Raji (cell line): ENCODE measurements around the gene RASGEF1B.

ENCODE experiments used
- POLR2A ChIP-seq: IDR thresholded peaks from 2 replicates; pipeline ENCODE4 v1.6.1; 2011; ENCODE audit warnings: low read depth, low read length, control low read depth; ENCODE audit not compliant: insufficient read depth

RASGEF1B gene

DNA sequence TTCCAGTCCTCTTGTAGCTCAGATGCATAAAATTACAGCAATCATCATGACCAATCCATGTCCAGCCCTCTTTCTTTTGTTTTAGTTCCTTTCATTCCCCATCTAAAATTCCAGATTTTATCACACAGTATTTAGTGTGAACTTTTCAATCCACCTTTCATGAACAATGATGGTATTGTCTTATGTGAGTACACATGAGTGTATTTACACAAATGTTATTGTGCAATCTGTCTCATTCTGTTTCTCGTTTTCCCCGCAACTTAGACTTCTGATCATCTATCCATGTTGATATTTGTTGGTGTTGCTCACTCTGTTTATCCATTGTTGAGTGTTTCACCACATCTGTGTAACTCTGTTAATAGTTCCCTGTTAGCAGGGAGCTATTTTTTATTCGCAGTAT lies 9.4 kb upstream of the RASGEF1B start:
- TF ChIP-seq POLR2A: no peak

DNA sequence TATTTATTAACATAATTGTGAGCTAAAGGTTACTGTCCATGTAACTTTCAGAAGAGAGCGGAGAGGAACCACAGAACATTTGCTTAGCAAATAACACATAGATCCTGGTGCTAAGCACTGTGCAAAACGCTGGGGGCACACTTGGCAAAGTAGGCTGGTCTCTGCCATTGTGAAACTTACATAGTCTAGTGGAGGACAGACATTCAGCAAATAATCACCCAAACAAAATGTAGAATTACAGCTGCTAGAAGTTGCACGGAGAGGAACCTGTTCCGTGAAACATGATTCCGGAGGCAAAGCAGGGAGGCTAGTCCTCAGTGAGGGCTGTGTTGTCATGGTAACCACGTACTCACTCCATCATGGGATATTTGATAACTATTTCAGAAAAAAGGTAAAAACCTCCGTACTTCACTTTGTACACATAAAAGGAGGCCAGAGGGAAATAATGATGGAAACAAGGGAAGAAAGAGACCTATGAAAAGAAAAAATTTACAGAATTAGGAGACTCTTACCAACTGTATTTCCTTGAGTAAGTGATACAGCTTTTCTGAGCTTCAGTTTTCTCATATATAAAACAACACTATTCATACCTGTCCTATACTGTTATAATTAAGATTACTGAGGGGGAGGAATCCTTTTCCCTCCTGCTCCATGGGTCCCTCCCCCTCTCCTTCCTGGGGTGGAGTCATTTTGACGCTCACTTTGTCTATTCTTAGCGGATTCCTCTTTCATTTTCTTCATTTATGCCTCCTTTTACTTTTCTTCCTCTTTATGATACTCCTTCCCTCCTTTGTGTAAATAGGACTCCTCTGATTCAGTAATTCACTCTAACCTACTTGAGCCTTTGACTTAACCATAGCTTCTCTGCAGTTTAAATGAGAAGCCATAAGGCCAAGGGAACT lies 825 bp upstream of the RASGEF1B start:
- TF ChIP-seq POLR2A: no peak

DNA sequence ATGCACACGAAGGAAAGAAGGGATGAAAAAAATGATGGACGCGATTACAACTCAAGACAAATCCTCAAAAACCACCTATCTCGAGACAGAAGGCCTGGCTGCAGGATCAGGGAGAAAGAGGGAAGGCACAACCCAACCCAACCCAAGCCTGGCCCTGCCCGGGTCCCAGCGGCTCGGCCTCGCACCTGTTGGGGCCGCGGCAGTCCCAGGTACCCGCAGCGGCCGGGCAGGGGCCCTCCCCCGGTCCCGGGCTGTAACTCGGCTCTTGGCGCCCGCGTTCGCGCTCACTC lies 464 bp downstream of the RASGEF1B start:
- no peak for TF ChIP-seq POLR2A

DNA sequence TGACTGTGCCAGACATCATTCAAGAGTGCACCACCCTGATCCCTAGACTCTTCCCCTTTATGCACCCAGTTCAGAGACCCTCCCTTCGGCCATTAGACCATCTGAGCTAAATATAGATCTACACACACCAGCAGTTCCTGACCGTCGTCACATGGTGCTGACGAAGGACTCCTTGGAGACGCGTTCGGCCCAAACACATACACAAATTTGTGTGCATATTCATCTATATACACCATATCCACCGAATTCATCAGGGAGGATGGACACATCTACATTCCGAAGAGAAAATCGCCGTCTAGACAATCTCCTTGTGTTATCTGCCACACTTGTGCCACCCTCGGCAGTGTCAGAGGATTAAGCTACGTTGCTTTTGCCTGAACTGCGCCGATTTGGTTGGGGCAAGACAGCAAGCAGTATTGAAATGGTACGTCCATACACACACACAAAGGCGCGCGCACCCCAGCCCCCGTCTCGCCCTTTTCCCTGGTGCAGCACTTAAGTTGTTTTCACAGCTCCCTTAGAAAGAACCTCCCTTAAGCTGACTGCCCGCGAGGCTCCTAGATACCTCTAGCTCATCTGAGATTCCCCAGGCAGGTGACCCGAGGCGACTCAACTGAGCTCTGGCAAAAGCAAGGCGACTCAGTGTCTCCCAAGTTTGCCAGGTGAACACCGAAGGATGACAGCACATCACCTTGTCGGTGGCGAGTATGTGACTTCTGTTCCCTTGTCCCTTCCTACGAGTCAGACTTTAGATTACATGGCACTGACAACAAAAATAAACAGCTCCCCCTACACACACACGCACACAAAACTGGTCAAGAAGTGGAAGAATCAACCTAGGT lies 1.0 kb downstream of the RASGEF1B start:
- no peak for TF ChIP-seq POLR2A

DNA sequence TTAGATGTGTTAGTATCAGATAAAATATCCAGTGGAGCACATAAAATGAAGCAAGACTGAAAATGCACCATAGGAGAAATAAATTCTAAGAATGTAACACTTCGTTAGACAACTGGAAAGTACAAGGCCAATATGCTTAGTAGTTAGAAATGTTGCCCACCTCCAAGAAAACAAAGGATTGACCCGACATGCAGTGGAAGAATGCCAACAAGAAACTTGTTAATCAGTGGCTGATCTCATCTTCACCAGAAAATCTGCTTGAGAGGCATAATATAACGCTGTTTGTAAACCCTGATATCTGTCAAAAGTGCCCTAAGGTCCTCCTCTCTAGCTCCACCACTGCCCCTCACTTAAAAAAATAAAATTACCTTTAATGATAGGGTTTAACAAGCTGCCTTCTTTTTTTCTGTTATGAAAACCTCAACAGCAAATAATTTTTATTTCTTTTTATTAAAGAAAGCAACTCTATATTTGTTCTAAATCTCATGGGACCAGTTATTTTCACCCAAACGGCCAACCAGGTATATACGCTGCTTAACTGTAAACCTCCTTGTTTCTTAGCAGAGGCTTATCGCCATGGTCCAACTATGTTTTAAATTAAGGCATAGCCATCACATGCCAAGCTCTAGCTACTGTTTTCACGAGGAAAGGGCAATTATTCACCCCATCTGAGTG lies 1.8 kb downstream of the RASGEF1B start:
- TF ChIP-seq POLR2A: no peak

DNA sequence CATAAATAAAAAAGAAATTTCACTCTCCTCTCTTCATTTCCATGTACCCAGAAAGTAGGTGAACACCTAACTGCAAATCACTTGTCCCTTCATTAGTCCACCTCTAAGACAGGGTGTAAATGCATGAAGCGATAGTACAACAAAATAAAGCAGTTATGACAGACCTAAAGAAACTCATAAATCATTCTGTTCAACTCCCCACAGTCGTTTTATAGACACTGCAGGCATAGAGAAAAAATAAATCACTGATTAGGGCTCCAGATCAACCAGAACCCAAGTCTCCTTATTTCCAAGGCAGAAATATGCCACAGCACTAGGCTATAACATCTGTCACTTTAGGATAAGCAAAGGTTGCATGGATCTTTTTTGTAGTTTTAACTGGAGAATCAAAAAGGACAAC lies 3.0 kb downstream of the RASGEF1B start:
- no peak for TF ChIP-seq POLR2A

DNA sequence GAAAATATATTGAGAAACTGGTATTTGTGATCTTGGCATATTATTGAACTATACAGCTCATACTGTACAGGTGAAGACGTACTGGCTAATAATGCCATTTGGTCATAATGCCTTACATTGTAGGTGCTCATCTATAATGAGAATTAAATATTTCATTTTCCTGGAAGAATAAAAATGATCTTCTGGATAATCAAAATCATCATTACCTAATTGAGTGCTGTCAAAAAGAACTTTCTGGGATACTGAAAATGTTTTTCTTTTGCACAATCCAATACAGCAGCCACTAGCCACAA lies 4.1 kb downstream of the RASGEF1B start:
- TF ChIP-seq POLR2A: no peak

DNA sequence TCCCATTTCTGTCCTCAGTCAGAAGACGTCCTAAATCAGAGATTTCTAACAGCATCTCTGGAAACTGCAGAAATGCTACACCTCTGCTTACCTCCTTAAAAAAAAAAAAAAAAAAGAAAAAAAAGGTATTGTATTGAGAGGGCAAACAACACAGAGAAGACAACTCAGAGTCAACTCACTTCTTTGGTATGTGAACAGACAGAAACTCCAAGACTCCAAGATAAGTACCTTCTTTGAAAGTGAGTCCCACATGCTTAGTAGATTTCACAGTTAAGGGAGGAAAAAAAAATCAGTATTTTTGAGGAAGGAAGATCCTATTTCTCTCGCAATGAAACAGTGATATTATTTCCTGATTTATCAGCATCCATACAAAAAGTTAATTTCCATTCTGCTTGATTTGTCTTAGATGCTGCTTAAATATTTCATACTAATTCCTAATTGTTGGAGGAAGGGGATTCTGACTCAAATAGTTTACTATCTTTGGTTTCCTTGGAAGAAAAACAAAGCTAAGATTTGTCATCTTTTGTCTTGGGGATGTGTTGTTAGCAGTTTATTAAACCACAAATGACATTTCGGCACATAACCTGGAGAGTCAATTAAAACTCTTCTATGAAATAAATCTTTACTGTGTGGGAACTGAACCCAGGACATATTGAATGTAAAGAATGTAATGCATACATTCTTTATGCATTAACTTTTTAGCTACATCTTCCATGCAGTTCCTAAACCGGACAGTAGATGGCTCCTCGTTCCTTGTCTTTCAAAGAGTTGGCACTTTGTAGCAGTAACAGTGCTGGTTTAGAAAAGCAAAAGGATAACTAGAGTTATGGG lies 4.7 kb downstream of the RASGEF1B start:
- TF ChIP-seq POLR2A: no peak

DNA sequence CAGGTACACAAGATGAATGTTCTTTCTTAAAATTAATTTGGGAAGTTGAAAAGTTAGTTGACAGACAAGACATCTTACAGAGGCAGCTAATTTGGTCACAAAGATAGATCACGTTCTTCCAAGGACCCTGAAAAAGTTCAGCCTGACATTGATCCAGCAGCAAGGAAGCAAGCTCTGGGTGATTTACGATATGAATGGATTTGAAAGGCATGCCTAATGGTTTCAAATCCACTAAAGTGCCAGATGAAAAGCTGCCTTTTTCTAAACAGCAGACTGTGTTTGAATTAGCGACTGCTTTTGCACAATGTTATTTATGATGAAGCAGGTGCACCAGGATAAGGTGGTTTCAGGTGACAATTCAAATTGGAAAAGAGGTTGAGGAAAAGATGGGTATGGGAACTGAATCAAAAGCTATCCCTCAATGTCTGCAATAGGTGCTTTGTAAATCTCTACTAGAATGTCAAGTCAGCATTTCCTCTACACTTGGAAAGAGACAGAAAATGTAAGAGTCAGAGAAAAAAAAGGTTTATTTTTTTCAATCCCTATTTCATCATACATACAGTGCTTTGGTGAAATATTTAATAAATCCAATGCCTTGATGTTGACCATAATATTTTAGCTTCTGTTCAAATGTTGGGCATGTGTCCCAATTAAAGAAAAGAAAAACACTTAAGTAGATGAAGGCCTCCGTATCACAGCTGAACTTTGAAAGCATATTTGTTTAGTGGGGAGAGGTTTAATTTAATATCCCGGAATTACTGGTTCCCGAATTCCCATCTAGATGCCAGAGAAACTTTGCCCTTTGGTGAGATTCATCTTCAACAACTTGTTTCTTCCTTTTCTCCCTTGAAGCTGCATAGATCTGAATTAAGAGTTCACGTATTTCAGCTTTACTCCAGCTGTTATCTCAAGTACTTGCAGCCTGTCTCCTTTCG lies 6.0 kb downstream of the RASGEF1B start:
- TF ChIP-seq POLR2A: no peak

DNA sequence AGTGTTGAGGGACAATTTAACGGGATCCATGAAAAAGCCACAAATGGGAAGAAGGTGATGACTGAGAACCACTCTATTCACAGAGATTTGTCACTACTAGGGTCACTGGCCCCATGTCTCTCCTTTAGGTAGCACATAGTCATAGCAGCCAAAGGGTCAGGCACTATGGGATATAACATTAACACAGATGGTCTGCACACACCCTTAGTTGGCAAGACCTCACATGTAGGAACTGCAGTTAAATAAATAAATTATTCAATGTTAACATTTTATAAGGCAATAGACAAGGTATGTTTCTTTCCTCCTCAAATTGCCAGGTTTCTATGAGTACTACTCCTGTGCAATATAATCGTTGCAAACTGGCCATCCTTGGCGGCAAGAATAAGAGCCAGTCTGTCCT lies 10.9 kb downstream of the RASGEF1B start:
- no peak for TF ChIP-seq POLR2A

DNA sequence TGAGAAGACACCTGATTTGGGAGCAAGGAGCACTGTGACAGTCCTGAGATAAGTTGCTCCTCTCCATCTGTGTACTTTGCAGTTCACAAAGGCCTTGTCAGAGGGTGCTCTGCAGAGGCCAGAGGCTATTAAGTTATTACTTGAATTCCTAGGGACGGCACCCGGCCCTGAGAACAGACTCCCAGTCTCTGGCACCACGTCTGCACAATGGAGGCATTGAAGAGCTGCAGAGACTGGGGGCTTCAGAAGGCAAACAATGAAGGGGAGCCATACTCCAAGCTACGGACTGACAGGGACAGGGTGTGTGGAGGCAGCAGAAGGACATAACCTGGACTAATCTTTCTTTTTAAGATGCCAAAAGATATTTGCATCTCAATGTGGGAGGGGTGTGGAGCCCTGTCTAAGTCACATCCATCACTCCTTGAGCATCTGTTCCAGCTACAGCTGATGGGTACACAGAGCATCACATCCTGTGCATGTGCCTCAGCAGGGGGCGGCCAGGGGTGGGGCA lies 11.5 kb downstream of the RASGEF1B start:
- no peak for TF ChIP-seq POLR2A

DNA sequence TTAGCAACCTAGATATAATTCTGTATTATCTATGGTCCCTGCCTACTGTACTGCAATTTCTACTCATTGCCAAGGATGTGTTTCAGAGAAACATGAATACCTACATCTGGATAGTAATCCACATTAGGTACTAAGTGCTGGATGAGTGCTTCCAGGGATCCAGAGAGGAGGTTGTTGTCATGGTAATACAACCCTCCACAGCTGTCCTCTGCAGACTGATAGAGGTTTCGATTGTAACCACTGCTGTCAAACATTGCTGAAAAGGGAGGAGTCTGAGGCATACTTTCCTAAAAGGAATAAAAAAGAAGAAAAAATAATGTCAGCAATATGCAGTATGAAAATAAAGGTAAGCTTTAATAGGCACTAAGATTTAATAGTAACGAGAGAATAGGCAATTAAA lies 12.5 kb downstream of the RASGEF1B start:
- no peak for TF ChIP-seq POLR2A

DNA sequence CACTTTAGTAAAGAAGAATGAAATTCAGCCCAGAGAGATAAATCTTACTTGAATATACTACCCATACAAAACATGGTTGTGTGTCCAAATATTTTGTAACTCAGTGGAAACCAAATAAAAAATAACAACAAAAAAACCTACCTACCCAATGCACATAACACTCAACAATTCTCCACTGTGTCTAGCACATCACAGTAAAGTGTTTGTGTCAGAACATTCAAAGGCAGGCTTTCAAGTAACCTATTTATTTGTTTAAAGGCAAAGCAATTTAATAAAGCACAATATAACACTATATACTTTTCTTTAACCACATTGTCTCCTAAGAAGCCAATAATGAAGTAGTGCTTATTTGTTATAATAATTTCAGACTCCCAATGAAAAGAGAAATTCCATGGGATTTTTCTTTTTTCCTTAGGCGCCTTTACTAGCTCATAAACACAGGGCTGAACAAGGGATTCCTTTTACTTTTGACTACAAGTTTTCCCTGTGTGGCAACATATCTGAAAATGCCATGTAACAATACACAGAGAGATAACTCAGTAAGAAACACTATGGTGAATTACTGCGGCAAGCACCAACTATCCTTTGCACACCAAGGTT lies 13.7 kb downstream of the RASGEF1B start:
- no peak for TF ChIP-seq POLR2A
